ENCODE data around the gene LRMDA.

LRMDA gene

GRCh38 chr10:76298329-76298728, 866.9 kb downstream of the LRMDA start:
- no peak for DNase-seq (ENCODE audit: low read depth in 2 of 2)

- DNase-seq (ENCODE audit: low read depth in 2 of 2): no peak
Observed at GRCh38 chr10:76299501-76299900, 868.1 kb downstream of the LRMDA start.

- DNase-seq (ENCODE audit: low read depth in 2 of 2): no peak
Observed at GRCh38 chr10:76301211-76301610, 869.8 kb downstream of the LRMDA start.

- DNase-seq (ENCODE audit: low read depth in 2 of 2): no peak
Observed at GRCh38 chr10:76301950-76302349, 870.5 kb downstream of the LRMDA start.

- no peak for DNase-seq (ENCODE audit: low read depth in 2 of 2)
Observed at GRCh38 chr10:76302481-76302880, 871.1 kb downstream of the LRMDA start.

GRCh38 chr10:76302961-76303630, 871.7 kb downstream of the LRMDA start:
- DNase-seq (ENCODE audit: low read depth in 2 of 2): no peak

GRCh38 chr10:76303682-76304316, 872.4 kb downstream of the LRMDA start:
- DNase-seq (ENCODE audit: low read depth in 2 of 2): no peak

- DNase-seq (ENCODE audit: low read depth in 2 of 2): no peak
Observed at GRCh38 chr10:76305930-76306615, 874.6 kb downstream of the LRMDA start.

GRCh38 chr10:76306856-76307255, 875.4 kb downstream of the LRMDA start:
- DNase-seq (ENCODE audit: low read depth in 2 of 2): no peak

GRCh38 chr10:76309070-76309469, 877.6 kb downstream of the LRMDA start:
- DNase-seq (ENCODE audit: low read depth in 2 of 2): no peak

GRCh38 chr10:76309741-76310587, 878.5 kb downstream of the LRMDA start:
- no peak for DNase-seq (ENCODE audit: low read depth in 2 of 2)

- no peak for DNase-seq (ENCODE audit: low read depth in 2 of 2)
Observed at GRCh38 chr10:76310588-76311080, 879.2 kb downstream of the LRMDA start.

- DNase-seq (ENCODE audit: low read depth in 2 of 2): no peak
Observed at GRCh38 chr10:76311752-76312636, 880.6 kb downstream of the LRMDA start.

- DNase-seq (ENCODE audit: low read depth in 2 of 2): no peak
Observed at GRCh38 chr10:76315240-76315639, 883.8 kb downstream of the LRMDA start.

- DNase-seq (ENCODE audit: low read depth in 2 of 2): no peak
Observed at GRCh38 chr10:76316234-76316633, 884.8 kb downstream of the LRMDA start.

GRCh38 chr10:76317078-76317477, 885.7 kb downstream of the LRMDA start:
- no peak for DNase-seq (ENCODE audit: low read depth in 2 of 2)

GRCh38 chr10:76318211-76318610, 886.8 kb downstream of the LRMDA start:
- DNase-seq (ENCODE audit: low read depth in 2 of 2): no peak

- no peak for DNase-seq (ENCODE audit: low read depth in 2 of 2)
Observed at GRCh38 chr10:76319661-76320060, 888.2 kb downstream of the LRMDA start.

- DNase-seq (ENCODE audit: low read depth in 2 of 2): no peak
Observed at GRCh38 chr10:76324283-76324682, 892.9 kb downstream of the LRMDA start.

GRCh38 chr10:76327441-76327840, 896.0 kb downstream of the LRMDA start:
- no peak for DNase-seq (ENCODE audit: low read depth in 2 of 2)

GRCh38 chr10:76328348-76328747, 896.9 kb downstream of the LRMDA start:
- DNase-seq (ENCODE audit: low read depth in 2 of 2): no peak

All from stimulated activated CD8-positive, alpha-beta memory T cell treated with anti-CD3 and anti-CD28 coated beads, Interleukin-15, amount 100 ng/mL, for 48 hours (primary cell).